TTC549 (cell line): ENCODE measurements around the gene PLXNB1.
"Not testable (repeated sequence)": the region's sequence is repeated elsewhere in the genome, so short reads cannot be mapped to it uniquely, and the experiment has no call there.

Experiments used
- FAIRE-seq: peaks from 2 replicates; lab custom pipeline; 2012; peaks lifted over from hg19 to GRCh38; lab: Jason Lieb, UNC

Gene PLXNB1, protein sequence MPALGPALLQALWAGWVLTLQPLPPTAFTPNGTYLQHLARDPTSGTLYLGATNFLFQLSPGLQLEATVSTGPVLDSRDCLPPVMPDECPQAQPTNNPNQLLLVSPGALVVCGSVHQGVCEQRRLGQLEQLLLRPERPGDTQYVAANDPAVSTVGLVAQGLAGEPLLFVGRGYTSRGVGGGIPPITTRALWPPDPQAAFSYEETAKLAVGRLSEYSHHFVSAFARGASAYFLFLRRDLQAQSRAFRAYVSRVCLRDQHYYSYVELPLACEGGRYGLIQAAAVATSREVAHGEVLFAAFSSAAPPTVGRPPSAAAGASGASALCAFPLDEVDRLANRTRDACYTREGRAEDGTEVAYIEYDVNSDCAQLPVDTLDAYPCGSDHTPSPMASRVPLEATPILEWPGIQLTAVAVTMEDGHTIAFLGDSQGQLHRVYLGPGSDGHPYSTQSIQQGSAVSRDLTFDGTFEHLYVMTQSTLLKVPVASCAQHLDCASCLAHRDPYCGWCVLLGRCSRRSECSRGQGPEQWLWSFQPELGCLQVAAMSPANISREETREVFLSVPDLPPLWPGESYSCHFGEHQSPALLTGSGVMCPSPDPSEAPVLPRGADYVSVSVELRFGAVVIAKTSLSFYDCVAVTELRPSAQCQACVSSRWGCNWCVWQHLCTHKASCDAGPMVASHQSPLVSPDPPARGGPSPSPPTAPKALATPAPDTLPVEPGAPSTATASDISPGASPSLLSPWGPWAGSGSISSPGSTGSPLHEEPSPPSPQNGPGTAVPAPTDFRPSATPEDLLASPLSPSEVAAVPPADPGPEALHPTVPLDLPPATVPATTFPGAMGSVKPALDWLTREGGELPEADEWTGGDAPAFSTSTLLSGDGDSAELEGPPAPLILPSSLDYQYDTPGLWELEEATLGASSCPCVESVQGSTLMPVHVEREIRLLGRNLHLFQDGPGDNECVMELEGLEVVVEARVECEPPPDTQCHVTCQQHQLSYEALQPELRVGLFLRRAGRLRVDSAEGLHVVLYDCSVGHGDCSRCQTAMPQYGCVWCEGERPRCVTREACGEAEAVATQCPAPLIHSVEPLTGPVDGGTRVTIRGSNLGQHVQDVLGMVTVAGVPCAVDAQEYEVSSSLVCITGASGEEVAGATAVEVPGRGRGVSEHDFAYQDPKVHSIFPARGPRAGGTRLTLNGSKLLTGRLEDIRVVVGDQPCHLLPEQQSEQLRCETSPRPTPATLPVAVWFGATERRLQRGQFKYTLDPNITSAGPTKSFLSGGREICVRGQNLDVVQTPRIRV (N-terminal part only)

GRCh38 chr3:48429960-48430707 lies at the start of gene PLXNB1:
TSS of gene PLXNB1 (minus strand) at chr3:48430086. CDS start at chr3:48424611, 5,475 bp downstream.
- FAIRE-seq: no peak

GRCh38 chr3:48478626-48479555 lies 49.0 kb upstream of the PLXNB1 start:
- no peak for FAIRE-seq

GRCh38 chr3:48477959-48478520 lies 48.2 kb upstream of the PLXNB1 start:
- no peak for FAIRE-seq

DNA sequence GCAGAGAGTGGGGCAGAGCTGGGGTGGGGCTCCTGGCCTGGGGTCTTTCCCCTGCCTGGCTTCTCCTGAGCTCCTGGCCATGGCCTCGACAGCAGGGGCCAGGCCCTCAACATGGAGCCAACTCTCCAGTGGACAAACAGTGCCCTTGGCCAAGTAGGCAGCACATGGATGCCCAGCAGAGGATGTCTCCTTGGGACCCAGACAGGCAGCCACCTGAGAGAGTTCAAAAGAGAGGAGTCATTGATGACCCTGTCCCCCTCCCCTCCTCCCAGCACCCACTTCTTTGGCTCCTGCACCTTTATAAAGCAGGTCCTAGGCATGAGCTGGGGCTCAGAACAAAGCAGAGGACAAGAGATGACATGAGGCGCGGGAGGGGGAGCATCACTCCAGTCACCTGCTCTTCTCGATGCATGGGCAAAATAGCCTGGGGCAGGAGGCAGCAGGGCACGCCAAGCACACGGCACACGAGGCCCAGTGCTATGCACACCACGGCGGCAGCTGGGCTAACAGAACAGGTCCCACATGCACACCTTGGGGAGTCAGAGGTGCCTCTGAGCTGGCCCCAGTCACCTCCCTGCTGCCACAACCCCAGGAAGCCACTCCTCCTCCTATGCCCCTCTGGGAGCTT lies 46.7 kb upstream of the PLXNB1 start:
- no peak for FAIRE-seq

DNA sequence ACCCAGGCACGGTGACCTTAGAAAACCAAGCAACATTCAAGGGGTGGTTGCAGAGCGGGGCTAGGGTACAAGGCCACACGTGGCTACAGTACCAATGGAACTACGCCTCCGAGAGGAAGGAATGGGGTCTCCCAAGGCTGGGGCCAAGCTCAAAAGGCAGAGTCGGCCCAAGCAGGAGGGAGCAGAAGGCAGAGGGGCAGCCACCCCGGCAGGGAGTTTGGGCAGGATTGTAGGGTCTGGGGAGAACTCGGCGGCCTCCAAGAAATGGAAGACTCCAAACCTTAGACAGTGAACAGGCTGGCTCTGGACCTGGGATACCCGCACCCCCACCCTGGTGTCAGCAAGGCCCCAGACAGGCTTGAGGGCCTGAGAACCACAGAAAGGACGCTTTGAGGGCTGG lies 45.3 kb upstream of the PLXNB1 start:
- FAIRE-seq: no peak

DNA sequence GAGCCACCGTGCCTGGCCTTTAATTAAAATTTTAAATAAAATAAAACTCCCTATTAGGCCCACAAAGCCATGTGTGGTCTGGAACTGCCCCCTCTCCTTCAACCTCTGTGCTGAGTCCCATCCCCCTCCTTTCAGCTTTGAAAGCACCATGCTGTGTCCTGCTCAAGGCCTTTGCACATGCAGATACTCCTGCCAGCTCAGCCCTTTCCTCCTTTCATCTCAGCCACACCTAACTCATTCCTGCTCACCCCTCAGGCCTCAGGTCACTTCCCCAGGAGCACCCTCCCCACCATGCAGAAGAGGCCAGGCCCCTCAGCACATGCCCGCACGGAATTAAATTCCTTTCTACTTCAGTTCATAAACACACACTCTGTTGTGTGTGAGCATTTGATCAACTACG lies 44.7 kb upstream of the PLXNB1 start:
- no peak for FAIRE-seq

DNA sequence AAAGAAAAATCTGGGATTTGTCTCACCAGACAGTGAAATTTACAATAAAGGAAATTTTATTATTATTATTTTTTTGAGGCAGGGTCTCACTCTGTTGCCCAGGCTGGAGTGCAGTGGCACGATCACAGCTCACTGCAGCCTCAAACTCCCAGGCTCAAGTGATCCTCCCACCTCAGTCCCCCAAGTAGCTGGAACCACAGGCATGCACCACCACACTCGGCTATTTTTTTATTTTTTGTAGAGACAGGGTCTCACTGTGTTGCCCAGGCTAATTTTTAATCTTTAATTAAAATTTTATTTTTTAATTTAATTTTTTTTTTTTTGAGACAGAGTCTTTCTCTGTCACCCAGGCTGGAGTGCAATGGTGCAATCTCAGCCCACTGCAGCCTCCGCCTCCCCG lies 44.1 kb upstream of the PLXNB1 start:
- not testable (repeated sequence) for FAIRE-seq

DNA sequence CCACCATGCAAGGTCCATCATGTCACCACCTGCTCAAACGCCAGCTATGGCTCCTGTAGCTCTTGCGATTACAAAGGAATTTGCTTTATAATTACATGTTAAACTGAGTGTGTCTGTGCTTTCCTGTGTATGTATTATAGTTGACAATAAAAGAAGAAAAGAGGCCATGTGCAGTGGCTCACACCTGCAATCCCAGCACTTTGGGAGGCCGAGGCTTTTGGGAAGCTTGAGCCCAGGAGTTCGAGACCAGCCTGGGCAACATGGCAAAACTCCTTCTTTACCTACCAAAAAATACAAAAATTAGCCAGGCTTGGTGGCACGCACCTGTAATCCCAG lies 43.7 kb upstream of the PLXNB1 start:
- no peak for FAIRE-seq

GRCh38 chr3:48472923-48473616 lies 43.2 kb upstream of the PLXNB1 start:
- peak; percentile 56 for FAIRE-seq

- no peak for FAIRE-seq
These were observed 42.7 kb upstream of the PLXNB1 start for GRCh38 chr3:48472673-48472922.

DNA sequence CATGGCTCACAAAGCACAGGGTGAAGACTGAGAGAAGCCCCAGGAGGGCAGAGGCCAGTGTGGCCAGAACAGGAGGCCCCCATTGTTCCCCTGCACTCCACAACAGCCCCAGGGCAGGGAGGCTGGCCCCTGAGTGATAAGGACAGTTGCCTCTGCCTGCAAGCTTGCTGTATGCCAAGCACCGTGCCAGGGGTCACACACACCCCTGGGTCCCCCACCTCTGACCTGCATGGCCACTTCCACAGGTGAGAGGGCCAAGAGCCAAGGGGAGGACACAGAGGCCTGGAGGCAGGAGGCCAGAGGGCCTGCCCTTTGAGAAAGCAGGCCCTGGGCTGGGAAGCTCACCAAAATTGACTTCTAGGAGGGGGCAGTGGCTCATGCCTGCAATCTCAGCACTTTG lies 40.4 kb upstream of the PLXNB1 start:
- no peak for FAIRE-seq

- FAIRE-seq: no peak
These were observed 39.4 kb upstream of the PLXNB1 start for GRCh38 chr3:48469046-48469915.

GRCh38 chr3:48468329-48468731 lies 38.4 kb upstream of the PLXNB1 start:
- no peak for FAIRE-seq

DNA sequence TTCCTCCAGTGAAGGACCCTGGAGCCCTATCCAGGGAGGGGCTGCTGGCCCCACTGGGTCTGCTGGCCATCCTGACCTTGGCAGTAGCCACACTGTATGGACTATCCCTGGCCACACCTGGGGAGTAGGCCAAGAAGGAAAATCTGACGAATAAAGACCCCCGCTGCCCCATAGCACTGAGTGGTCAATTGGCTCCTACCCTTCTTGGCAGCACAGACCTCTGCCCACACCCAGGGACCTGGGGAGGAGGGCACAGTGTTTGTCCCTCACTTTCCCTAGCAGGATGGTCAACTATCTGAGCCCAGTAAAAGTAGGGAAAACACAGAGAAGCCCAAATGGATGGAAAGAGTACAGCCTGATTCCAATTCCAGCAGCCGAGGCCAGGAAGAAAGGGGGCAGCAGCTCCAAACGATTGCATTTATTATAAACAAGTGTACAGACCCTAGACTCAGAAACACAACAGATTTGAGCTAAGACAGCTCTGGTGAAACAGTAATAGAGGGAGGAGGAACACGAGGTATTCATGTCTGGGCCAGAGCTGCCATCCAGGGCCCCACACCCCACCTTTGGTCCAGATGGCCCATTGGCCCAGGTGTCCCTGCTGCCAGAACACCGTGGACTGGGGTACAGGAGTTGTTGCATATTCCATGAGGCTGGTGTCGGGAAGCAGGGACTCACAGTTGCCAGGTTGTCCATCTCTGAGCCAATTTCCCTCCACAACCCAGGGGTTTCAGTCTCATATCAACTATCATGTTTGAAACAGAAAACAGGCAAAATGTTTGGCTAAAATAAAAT lies 37.8 kb upstream of the PLXNB1 start:
- no peak for FAIRE-seq

GRCh38 chr3:48467110-48467454 lies 37.2 kb upstream of the PLXNB1 start:
- no peak for FAIRE-seq

DNA sequence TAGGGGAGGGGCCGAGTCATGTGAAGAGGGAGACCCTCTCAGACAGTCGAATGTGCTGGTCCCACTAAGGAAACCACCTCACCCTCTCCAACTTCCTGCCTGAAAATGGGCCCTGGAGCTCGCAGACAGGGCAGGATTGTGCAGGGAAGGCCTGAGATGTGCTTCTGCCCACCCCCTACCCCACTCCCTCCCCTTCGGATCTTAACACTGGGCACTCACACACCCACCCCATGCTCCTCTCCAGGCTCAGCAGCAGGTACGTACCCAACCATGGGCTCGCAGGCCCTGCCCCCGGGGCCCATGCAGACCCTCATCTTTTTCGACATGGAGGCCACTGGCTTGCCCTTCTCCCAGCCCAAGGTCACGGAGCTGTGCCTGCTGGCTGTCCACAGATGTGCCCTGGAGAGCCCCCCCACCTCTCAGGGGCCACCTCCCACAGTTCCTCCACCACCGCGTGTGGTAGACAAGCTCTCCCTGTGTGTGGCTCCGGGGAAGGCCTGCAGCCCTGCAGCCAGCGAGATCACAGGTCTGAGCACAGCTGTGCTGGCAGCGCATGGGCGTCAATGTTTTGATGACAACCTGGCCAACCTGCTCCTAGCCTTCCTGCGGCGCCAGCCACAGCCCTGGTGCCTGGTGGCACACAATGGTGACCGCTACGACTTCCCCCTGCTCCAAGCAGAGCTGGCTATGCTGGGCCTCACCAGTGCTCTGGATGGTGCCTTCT lies 36.7 kb upstream of the PLXNB1 start:
- no peak for FAIRE-seq
